ENCODE results near the gene KRT36. TPM values are rescaled to one million over a fixed set of nuclear protein-coding genes. Genes with fewer than 3 reads are reported as not detected.

Gene KRT36
- total RNA-seq, 2 donors from 2014 or later = not detected

- no peaks in the 10 kb centered on the region for H3K9me3 ChIP-seq (ENCODE audit: control insufficient read depth, low read length)
- no peaks in the 10 kb centered on the region for H3K36me3 ChIP-seq (ENCODE audit: control insufficient read depth, insufficient read depth, low read length)
- Mint-ChIP-seq H3K27me3 (ENCODE audit: insufficient read depth) (peaks cover 6% of the 10 kb centered on the region), H3K36me3 (ENCODE audit: low read depth) (no peaks in the 10 kb centered on the region), H3K4me3 (no peak overlapping the region), H3K27ac (no peak overlapping the region), H3K4me1 (peaks cover 10% of the 10 kb centered on the region), H3K9me3 (no peaks in the 10 kb centered on the region)
- no peak for TF ChIP-seq CTCF (conservative IDR thresholded peaks at IDR 0.05)
- WGBS, 2 experiments (ENCODE audit: insufficient coverage in 1 of 2, insufficient read length in 1 of 2) = 93 to 94% methylated on average over 3 to 10 of the region's 10 CpGs
- H3K4me1 ChIP-seq (ENCODE audit: control insufficient read depth, insufficient read depth, low read length) = peaks cover 7% of the 10 kb centered on the region
- DNase-seq = no peak
- H3K4me3 ChIP-seq (ENCODE audit: low read length) = no peak overlapping the region
- H3K27ac ChIP-seq (ENCODE audit: low read depth, low read length) = no peak overlapping the region
- no peaks in the 10 kb centered on the region for H3K27me3 ChIP-seq (ENCODE audit: control insufficient read depth, insufficient read depth, low read length, poor library complexity, severe bottlenecking)
- H3K9ac ChIP-seq (ENCODE audit: extremely low read depth, low read length, poor library complexity, severe bottlenecking) = no peak overlapping the region
These were observed 9.1 kb downstream of the KRT36 start for GRCh38 chr17:41480581-41480980.

GRCh38 chr17:41480136-41480535 lies 9.6 kb downstream of the KRT36 start:
- DNase-seq = no peak
- H3K27me3 Mint-ChIP-seq (ENCODE audit: insufficient read depth) = peaks cover 5% of the 10 kb centered on the region
- no peak overlapping the region for H3K4me3 ChIP-seq (ENCODE audit: low read length)

DNA sequence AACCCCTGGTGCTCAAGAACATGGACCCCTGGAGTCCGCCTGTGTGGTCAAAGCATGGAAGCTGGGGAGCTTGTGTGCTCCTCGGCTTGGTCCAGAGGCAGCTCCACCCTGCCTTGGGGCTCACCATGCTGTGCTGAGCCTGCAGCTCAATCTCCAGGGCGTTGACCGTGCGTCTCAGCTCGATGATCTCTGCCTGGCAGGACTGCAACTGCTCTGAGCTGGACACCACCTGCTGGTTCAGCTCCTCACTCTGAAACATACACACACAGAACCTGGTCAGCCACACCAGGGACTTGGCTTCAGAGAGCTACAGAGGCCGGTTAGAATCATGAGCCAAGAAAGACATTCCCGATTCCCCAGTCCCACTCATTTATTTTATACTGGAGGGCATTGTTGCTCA lies 11.5 kb downstream of the KRT36 start:
- H3K27me3 ChIP-seq (ENCODE audit: control insufficient read depth, insufficient read depth, low read length, poor library complexity, severe bottlenecking) = no peaks in the 10 kb centered on the region
- Mint-ChIP-seq H3K36me3 (ENCODE audit: low read depth) (no peaks in the 10 kb centered on the region), H3K27me3 (ENCODE audit: insufficient read depth) (peaks cover 2% of the 10 kb centered on the region), H3K4me1 (peaks cover under 1% of the 10 kb centered on the region), H3K4me3 (no peak overlapping the region), H3K9me3 (no peaks in the 10 kb centered on the region), H3K27ac (no peak overlapping the region)
- H3K36me3 ChIP-seq (ENCODE audit: control insufficient read depth, insufficient read depth, low read length) = no peaks in the 10 kb centered on the region
- H3K9me3 ChIP-seq (ENCODE audit: control insufficient read depth, low read length) = no peaks in the 10 kb centered on the region
- H3K27ac ChIP-seq (ENCODE audit: low read depth, low read length) = no peak overlapping the region
- no peak overlapping the region for H3K9ac ChIP-seq (ENCODE audit: extremely low read depth, low read length, poor library complexity, severe bottlenecking)
- DNase-seq = no peak
- WGBS, 2 experiments (ENCODE audit: insufficient coverage in 1 of 2, insufficient read length in 1 of 2) = 94 to 98% methylated on average over 6 to 8 of the region's 8 CpGs
- TF ChIP-seq CTCF (conservative IDR thresholded peaks at IDR 0.05) = no peak
- H3K4me1 ChIP-seq (ENCODE audit: control insufficient read depth, insufficient read depth, low read length) = no peaks in the 10 kb centered on the region
- no peak overlapping the region for H3K4me3 ChIP-seq (ENCODE audit: low read length)

More at GRCh38 chr17:41480136-41480535, 9.6 kb downstream of the KRT36 start:
- no peak overlapping the region for H3K27ac ChIP-seq (ENCODE audit: low read depth, low read length)
- 71 to 75% methylated on average over 1 to 2 of the region's 2 CpGs for WGBS, 2 experiments (ENCODE audit: insufficient coverage in 1 of 2, insufficient read length in 1 of 2)
- no peaks in the 10 kb centered on the region for H3K27me3 ChIP-seq (ENCODE audit: control insufficient read depth, insufficient read depth, low read length, poor library complexity, severe bottlenecking)
- Mint-ChIP-seq H3K27ac (no peak overlapping the region), H3K36me3 (ENCODE audit: low read depth) (no peaks in the 10 kb centered on the region), H3K9me3 (no peaks in the 10 kb centered on the region), H3K4me1 (peaks cover 10% of the 10 kb centered on the region), H3K4me3 (no peak overlapping the region)
- no peaks in the 10 kb centered on the region for H3K9me3 ChIP-seq (ENCODE audit: control insufficient read depth, low read length)
- no peaks in the 10 kb centered on the region for H3K36me3 ChIP-seq (ENCODE audit: control insufficient read depth, insufficient read depth, low read length)
- H3K9ac ChIP-seq (ENCODE audit: extremely low read depth, low read length, poor library complexity, severe bottlenecking) = no peak overlapping the region
- no peak for TF ChIP-seq CTCF (conservative IDR thresholded peaks at IDR 0.05)
- peaks cover 7% of the 10 kb centered on the region for H3K4me1 ChIP-seq (ENCODE audit: control insufficient read depth, insufficient read depth, low read length)

All from endodermal cell (in vitro differentiated cells).